Endothelial cell of umbilical vein (primary cell): ENCODE measurements around the gene ELOA.

Experiments
- CTCF ChIP-seq, 2 donors: IDR thresholded peaks; 1 replicate in 1 of 2; 2 replicates in 1 of 2; pipeline ENCODE4 v1.5.1; 2011; ENCODE audit warnings: low read length in 2 of 2, mild to moderate bottlenecking in 2 of 2, moderate library complexity in 2 of 2, control low read depth in 1 of 2, inconsistent platforms in 1 of 2, low read depth in 1 of 2; ENCODE audit not compliant: insufficient read depth in 1 of 2; ENCODE audit errors: extremely low read depth in 1 of 2
- EZH2 ChIP-seq: IDR thresholded peaks from 2 replicates; pipeline ENCODE4 v1.6.1; 2012; ENCODE audit warnings: borderline replicate concordance, low read depth, mild to moderate bottlenecking, moderate library complexity, low read length, inconsistent platforms; ENCODE audit not compliant: severe bottlenecking
- POLR2A ChIP-seq: IDR thresholded peaks from 2 replicates; pipeline ENCODE4 v1.6.1; 2012; ENCODE audit warnings: low read depth, mild to moderate bottlenecking, control low read depth, low read length

- TF ChIP-seq CTCF (IDR thresholded peaks at IDR 0.05; ENCODE audit: extremely low read depth in 1 of 2, insufficient read depth in 1 of 2, low read depth in 1 of 2, low read length in 2 of 2) (no peak), POLR2A (no peak), EZH2 (no peak)
These were observed 53.4 kb downstream of the ELOA start for GRCh38 chr1:23796466-23797271.
